Measurements from ENCODE around the gene CORO6. TPM values are rescaled to one million over a fixed set of nuclear protein-coding genes. Genes with fewer than 3 reads are reported as not detected.
A peak's percentile ranks its signal among the peaks of the same experiment; 100 is the strongest.

The CORO6 gene
- total and polyA plus RNA-seq, 2 of the 13 experiments (the other 11 are each of a cell fraction or from before 2014, with no cell fraction given), result 0.42 to 0.82 TPM

DNA sequence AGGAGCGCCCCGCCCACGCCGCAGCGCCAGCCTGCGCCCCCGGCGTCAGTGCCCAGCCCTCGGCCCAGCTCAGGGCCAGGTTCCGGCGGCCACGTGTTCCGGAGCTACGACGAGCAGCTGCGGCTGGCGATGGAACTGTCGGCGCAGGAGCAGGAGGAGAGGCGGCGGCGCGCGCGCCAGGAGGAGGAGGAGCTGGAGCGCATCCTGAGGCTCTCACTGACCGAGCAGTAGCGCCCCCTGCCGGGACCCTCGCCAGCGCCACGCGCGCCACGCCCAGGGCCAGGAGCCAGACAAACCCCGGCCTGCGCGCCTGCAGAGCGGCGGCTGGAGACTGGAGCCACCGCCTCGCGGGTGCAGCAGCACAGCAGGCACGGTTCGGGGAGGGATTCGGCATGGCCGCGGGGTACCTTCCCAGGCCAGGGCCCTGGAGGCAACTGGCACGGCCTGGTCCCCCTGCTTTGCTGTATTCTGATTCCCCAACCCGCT, 9.3 kb downstream of the CORO6 start (continued):
- no peak for TF ChIP-seq THYN1 (CRISPR knock-in tag; IDR thresholded peaks at IDR 0.05; ENCODE audit: borderline replicate concordance, low read depth)
- TF ChIP-seq, protein P1, sequence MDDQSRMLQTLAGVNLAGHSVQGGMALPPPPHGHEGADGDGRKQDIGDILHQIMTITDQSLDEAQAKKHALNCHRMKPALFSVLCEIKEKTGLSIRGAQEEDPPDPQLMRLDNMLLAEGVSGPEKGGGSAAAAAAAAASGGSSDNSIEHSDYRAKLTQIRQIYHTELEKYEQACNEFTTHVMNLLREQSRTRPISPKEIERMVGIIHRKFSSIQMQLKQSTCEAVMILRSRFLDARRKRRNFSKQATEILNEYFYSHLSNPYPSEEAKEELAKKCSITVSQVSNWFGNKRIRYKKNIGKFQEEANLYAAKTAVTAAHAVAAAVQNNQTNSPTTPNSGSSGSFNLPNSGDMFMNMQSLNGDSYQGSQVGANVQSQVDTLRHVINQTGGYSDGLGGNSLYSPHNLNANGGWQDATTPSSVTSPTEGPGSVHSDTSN (CRISPR knock-in tag; IDR thresholded peaks at IDR 0.05; ENCODE audit: borderline replicate concordance), result no peak
- TF ChIP-seq ZNF512B (CRISPR knock-in tag; IDR thresholded peaks at IDR 0.05; ENCODE audit: borderline replicate concordance), result no peak
- peak; percentile 45; the same call in 1 of the 2 replicates for TF ChIP-seq PATZ1 (CRISPR knock-in tag; IDR thresholded peaks at IDR 0.05)
- TF ChIP-seq HOXA3 (CRISPR knock-in tag; IDR thresholded peaks at IDR 0.05), result peak; percentile 71; the same call in 1 of the 2 replicates
- TF ChIP-seq SKI (IDR thresholded peaks at IDR 0.05; ENCODE audit: partially characterized antibody), result peak; percentile 77
- TF ChIP-seq RNF2 (conservative IDR thresholded peaks at IDR 0.05; ENCODE audit: low read depth), result peak; percentile 93
- TF ChIP-seq TEF (CRISPR knock-in tag; IDR thresholded peaks at IDR 0.05), result no peak
- no peak for TF ChIP-seq ZNF431 (CRISPR knock-in tag; IDR thresholded peaks at IDR 0.05; ENCODE audit: borderline replicate concordance, low read depth)
- no peak for TF ChIP-seq ZNF20 (CRISPR knock-in tag; IDR thresholded peaks at IDR 0.05)
- peak; percentile 64 for TF ChIP-seq SPEN (CRISPR knock-in tag; IDR thresholded peaks at IDR 0.05; ENCODE audit: low read depth)
- peak; percentile 77 for TF ChIP-seq ZNF501 (CRISPR knock-in tag; IDR thresholded peaks at IDR 0.05)
- no peak for TF ChIP-seq PRPF4 (IDR thresholded peaks at IDR 0.05; ENCODE audit: low read depth, low read length, poor library complexity, severe bottlenecking)
- TF ChIP-seq, protein P2, sequence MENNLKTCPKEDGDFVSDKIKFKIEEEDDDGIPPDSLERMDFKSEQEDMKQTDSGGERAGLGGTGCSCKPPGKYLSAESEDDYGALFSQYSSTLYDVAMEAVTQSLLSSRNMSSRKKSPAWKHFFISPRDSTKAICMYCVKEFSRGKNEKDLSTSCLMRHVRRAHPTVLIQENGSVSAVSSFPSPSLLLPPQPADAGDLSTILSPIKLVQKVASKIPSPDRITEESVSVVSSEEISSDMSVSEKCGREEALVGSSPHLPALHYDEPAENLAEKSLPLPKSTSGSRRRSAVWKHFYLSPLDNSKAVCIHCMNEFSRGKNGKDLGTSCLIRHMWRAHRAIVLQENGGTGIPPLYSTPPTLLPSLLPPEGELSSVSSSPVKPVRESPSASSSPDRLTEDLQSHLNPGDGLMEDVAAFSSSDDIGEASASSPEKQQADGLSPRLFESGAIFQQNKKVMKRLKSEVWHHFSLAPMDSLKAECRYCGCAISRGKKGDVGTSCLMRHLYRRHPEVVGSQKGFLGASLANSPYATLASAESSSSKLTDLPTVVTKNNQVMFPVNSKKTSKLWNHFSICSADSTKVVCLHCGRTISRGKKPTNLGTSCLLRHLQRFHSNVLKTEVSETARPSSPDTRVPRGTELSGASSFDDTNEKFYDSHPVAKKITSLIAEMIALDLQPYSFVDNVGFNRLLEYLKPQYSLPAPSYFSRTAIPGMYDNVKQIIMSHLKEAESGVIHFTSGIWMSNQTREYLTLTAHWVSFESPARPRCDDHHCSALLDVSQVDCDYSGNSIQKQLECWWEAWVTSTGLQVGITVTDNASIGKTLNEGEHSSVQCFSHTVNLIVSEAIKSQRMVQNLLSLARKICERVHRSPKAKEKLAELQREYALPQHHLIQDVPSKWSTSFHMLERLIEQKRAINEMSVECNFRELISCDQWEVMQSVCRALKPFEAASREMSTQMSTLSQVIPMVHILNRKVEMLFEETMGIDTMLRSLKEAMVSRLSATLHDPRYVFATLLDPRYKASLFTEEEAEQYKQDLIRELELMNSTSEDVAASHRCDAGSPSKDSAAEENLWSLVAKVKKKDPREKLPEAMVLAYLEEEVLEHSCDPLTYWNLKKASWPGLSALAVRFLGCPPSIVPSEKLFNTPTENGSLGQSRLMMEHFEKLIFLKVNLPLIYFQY (CRISPR knock-in tag; IDR thresholded peaks at IDR 0.05; ENCODE audit: borderline replicate concordance), result peak; percentile 56; the same call in 1 of the 2 replicates
- TF ChIP-seq NONO (IDR thresholded peaks at IDR 0.05), result no peak
- TF ChIP-seq NONO (CRISPR knock-in tag; conservative IDR thresholded peaks at IDR 0.05), result peak; percentile 91
- peak; percentile 93 for TF ChIP-seq IRX3 (CRISPR knock-in tag; IDR thresholded peaks at IDR 0.05; ENCODE audit: borderline replicate concordance, low read depth)
